OCI-LY7 (cell line): ENCODE results near the gene PRKD2. TPM values are rescaled to one million over a fixed set of nuclear protein-coding genes. Genes with fewer than 3 reads are reported as not detected.

ENCODE experiments used
- BruUV-seq: library from RNA; stranded (reverse); fragments of 400-500 nt; replicated peaks from 2 replicates; lab custom pipeline; 2021; lab: Mats Ljungman, UMichigan
- CTCF ChIA-PET: fragments of 300-600 bp; sonication (Branson Sonifier 250); formaldehyde crosslinking; loops from one replicate; lab custom pipeline; 2022; ENCODE audit warnings: antibody characterized with exemption; ENCODE audit not compliant: unreplicated experiment; lab: Charles Lee
- POLR2A ChIA-PET: fragments of 300-600 bp; sonication (Branson Sonifier 250); formaldehyde crosslinking; loops from one replicate; lab custom pipeline; 2022; ENCODE audit warnings: antibody characterized with exemption; lab: Charles Lee
- DNase-seq: peaks from one replicate; pipeline ENCODE4 v3.0.0-alpha.2; 2015; ENCODE audit warnings: low spot score
- H2AFZ ChIP-seq: fragments of 200-600 bp; sonication (generic), shearing (Covaris generic); 2 replicates; pipeline ENCODE4 v1.6.1; 2014; ENCODE audit warnings: mild to moderate bottlenecking, antibody characterized with exemption, low read length, moderate library complexity
- H3K27ac ChIP-seq: fragments of 200-600 bp; sonication (generic); 2 replicates; pipeline ENCODE4 v1.5.1; 2014; ENCODE audit warnings: mixed run types, low read depth, mild to moderate bottlenecking, moderate library complexity, low read length, inconsistent platforms; ENCODE audit not compliant: poor library complexity, severe bottlenecking
- H3K36me3 ChIP-seq: fragments of 200-600 bp; sonication (generic); 2 replicates; pipeline ENCODE4 v1.6.1; 2014; ENCODE audit warnings: mild to moderate bottlenecking, antibody characterized with exemption, low read length, moderate library complexity, mixed read lengths; ENCODE audit not compliant: insufficient read depth
- H3K4me1 ChIP-seq: fragments of 200-600 bp; sonication (generic); 2 replicates; pipeline ENCODE4 v1.5.1; 2014; ENCODE audit warnings: mild to moderate bottlenecking, low read length; ENCODE audit not compliant: insufficient read depth, poor library complexity, severe bottlenecking
- H3K4me2 ChIP-seq: fragments of 200-600 bp; sonication (generic); 2 replicates; pipeline ENCODE4 v1.6.1; 2014; ENCODE audit warnings: mild to moderate bottlenecking, low read length
- H3K4me3 ChIP-seq: fragments of 200-600 bp; sonication (generic); 2 replicates; pipeline ENCODE4 v1.5.1; 2014; ENCODE audit warnings: mild to moderate bottlenecking, low read depth, low read length; ENCODE audit not compliant: poor library complexity, severe bottlenecking
- H3K79me2 ChIP-seq: fragments of 200-600 bp; sonication (generic); 2 replicates; pipeline ENCODE4 v1.6.1; 2016; ENCODE audit warnings: low read depth, mild to moderate bottlenecking, low read length, moderate library complexity, mixed read lengths; ENCODE audit not compliant: insufficient read depth
- H3K9me2 ChIP-seq: fragments of 200-600 bp; sonication (generic); 2 replicates; pipeline ENCODE4 v1.6.1; 2016; ENCODE audit warnings: mild to moderate bottlenecking, low read length, mixed read lengths; ENCODE audit not compliant: insufficient read depth
- H3K9me3 ChIP-seq: fragments of 200-600 bp; sonication (generic); 2 replicates; pipeline ENCODE4 v1.6.1; 2014; ENCODE audit warnings: mild to moderate bottlenecking, mixed run types, low read length, mixed read lengths
- H4K20me1 ChIP-seq: fragments of 200-600 bp; sonication (generic); 2 replicates; pipeline ENCODE4 v1.6.1; 2014; ENCODE audit warnings: mild to moderate bottlenecking, antibody characterized with exemption, low read length, moderate library complexity, mixed read lengths; ENCODE audit not compliant: insufficient read depth
- CTCF ChIP-seq: fragments of 200-600 bp; sonication (generic); conservative IDR thresholded peaks from 2 replicates; pipeline ENCODE4 v1.5.1; 2014; ENCODE audit warnings: mild to moderate bottlenecking, antibody characterized with exemption, low read length, moderate library complexity, mixed read lengths
- EZH2phosphoT487 ChIP-seq: fragments of 200-600 bp; sonication (generic); IDR thresholded peaks from 2 replicates; pipeline ENCODE4 v1.6.1; 2018; ENCODE audit warnings: low read depth, borderline replicate concordance, mild to moderate bottlenecking, mixed run types, antibody characterized with exemption, low read length, moderate library complexity, mixed read lengths
- intact Hi-C: fragments of 100-400 bp; cut with micrococcal nuclease; formaldehyde crosslinking; loops from one replicate; pipeline ENCODE4 v1.10.0; 2022; ENCODE audit not compliant: unreplicated experiment
- total RNA-seq, 2 experiments: library from RNA; depleted of rRNA in 1 of 2; stranded (reverse); fragments of >200 nt in 1 of 2; shearing (Covaris generic) in 1 of 2; gene quantifications; 2 replicates each; pipeline ENCODE4 v1.2.3, GENCODE V29; 2014 to 2022

The PRKD2 gene
- total RNA-seq, 2 experiments from 2014 or later: 30.5 to 89.2 TPM

GRCh38 chr19:46685189-46685588 lies 31.7 kb downstream of the PRKD2 start:
- CTCF ChIA-PET: no interaction called here
- no TSS peak for BruUV-seq

GRCh38 chr19:46678110-46678732 lies 38.7 kb downstream of the PRKD2 start:
- no peaks in the 10 kb centered on the region for H3K79me2 ChIP-seq
- H3K4me3 ChIP-seq: no peak overlapping the region
- no peaks in the 10 kb centered on the region; the same call in 1 of the 2 replicates for H4K20me1 ChIP-seq
- ChIA-PET POLR2A (interaction anchor here (0.6 kb wide), 1 partner anchor 188 kb away, joined by 3 read pairs; no protein-coding TSS in a partner anchor), CTCF (interaction anchor here (0.6 kb wide), 1 partner anchor 275 kb away, joined by 4 read pairs; no protein-coding TSS in a partner anchor)
- intact Hi-C loops: no loop called here
- TF ChIP-seq CTCF: no peak
- no TSS peak for BruUV-seq
- no peak overlapping the region for H2AFZ ChIP-seq
- peak; percentile 78 for DNase-seq
- H3K4me2 ChIP-seq: no peak overlapping the region
- no peak overlapping the region for H3K27ac ChIP-seq
- peaks cover 95% of the 10 kb centered on the region for H3K36me3 ChIP-seq
- no peaks in the 10 kb centered on the region for H3K4me1 ChIP-seq
- no peaks in the 10 kb centered on the region for H3K9me2 ChIP-seq
- H3K9me3 ChIP-seq: no peaks in the 10 kb centered on the region

More at GRCh38 chr19:46685189-46685588, 31.7 kb downstream of the PRKD2 start:
- POLR2A ChIA-PET: no interaction called here
- Histone ChIP-seq H4K20me1 (no peaks in the 10 kb centered on the region), H3K27ac (no peak overlapping the region), H3K4me1 (no peaks in the 10 kb centered on the region), H3K4me2 (no peak overlapping the region), H3K4me3 (no peak overlapping the region), H3K9me2 (no peaks in the 10 kb centered on the region), H2AFZ (no peak overlapping the region), H3K79me2 (no peaks in the 10 kb centered on the region), H3K36me3 (peaks cover 90% of the 10 kb centered on the region), H3K9me3 (no peaks in the 10 kb centered on the region)
- DNase-seq: no peak
- no peak for TF ChIP-seq CTCF
- no peak for TF ChIP-seq EZH2phosphoT487
- intact Hi-C loops: no loop called here
